CD4-positive, alpha-beta T cell treated with Interferon gamma for 1 hour (primary cell): ENCODE results near the gene TEAD3.
"Not testable (repeated sequence)": the region's sequence is repeated elsewhere in the genome, so short reads cannot be mapped to it uniquely, and the experiment has no call there.

Experiments
- DNase-seq: peaks from one replicate; pipeline ENCODE4 v3.0.0-alpha.2; 2020

The TEAD3 gene

GRCh38 chr6:35443341-35444030 lies 53.4 kb downstream of the TEAD3 start:
- DNase-seq = no peak

- no peak for DNase-seq
Measured at GRCh38 chr6:35442693-35443092, 54.2 kb downstream of the TEAD3 start.

GRCh38 chr6:35441642-35442041 lies 55.2 kb downstream of the TEAD3 start:
- no peak for DNase-seq

- DNase-seq = no peak
Measured at GRCh38 chr6:35441205-35441604, 55.7 kb downstream of the TEAD3 start.

GRCh38 chr6:35439308-35439707 lies 57.6 kb downstream of the TEAD3 start:
- no peak for DNase-seq

- DNase-seq = not testable (repeated sequence)
Measured at GRCh38 chr6:35438378-35439065, 58.4 kb downstream of the TEAD3 start.

- DNase-seq = no peak
Measured at GRCh38 chr6:35436071-35436857, 60.6 kb downstream of the TEAD3 start.

- no peak for DNase-seq
Measured at GRCh38 chr6:35435074-35435837, 61.6 kb downstream of the TEAD3 start.

- not testable (repeated sequence) for DNase-seq
Measured at GRCh38 chr6:35432702-35433101, 64.2 kb downstream of the TEAD3 start.

GRCh38 chr6:35432291-35432690 lies 64.6 kb downstream of the TEAD3 start:
- DNase-seq = no peak

- no peak for DNase-seq
Measured at GRCh38 chr6:35429463-35429862, 67.4 kb downstream of the TEAD3 start.

GRCh38 chr6:35428421-35429149 lies 68.3 kb downstream of the TEAD3 start:
- DNase-seq = no peak

- DNase-seq = no peak
Measured at GRCh38 chr6:35427851-35428321, 69.0 kb downstream of the TEAD3 start.

- DNase-seq = no peak
Measured at GRCh38 chr6:35427435-35427834, 69.4 kb downstream of the TEAD3 start.

- no peak for DNase-seq
Measured at GRCh38 chr6:35426074-35426473, 70.8 kb downstream of the TEAD3 start.

- DNase-seq = no peak
Measured at GRCh38 chr6:35425284-35425683, 71.6 kb downstream of the TEAD3 start.
